ENCODE data around the gene GATM.

GATM gene, protein sequence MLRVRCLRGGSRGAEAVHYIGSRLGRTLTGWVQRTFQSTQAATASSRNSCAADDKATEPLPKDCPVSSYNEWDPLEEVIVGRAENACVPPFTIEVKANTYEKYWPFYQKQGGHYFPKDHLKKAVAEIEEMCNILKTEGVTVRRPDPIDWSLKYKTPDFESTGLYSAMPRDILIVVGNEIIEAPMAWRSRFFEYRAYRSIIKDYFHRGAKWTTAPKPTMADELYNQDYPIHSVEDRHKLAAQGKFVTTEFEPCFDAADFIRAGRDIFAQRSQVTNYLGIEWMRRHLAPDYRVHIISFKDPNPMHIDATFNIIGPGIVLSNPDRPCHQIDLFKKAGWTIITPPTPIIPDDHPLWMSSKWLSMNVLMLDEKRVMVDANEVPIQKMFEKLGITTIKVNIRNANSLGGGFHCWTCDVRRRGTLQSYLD

DNA sequence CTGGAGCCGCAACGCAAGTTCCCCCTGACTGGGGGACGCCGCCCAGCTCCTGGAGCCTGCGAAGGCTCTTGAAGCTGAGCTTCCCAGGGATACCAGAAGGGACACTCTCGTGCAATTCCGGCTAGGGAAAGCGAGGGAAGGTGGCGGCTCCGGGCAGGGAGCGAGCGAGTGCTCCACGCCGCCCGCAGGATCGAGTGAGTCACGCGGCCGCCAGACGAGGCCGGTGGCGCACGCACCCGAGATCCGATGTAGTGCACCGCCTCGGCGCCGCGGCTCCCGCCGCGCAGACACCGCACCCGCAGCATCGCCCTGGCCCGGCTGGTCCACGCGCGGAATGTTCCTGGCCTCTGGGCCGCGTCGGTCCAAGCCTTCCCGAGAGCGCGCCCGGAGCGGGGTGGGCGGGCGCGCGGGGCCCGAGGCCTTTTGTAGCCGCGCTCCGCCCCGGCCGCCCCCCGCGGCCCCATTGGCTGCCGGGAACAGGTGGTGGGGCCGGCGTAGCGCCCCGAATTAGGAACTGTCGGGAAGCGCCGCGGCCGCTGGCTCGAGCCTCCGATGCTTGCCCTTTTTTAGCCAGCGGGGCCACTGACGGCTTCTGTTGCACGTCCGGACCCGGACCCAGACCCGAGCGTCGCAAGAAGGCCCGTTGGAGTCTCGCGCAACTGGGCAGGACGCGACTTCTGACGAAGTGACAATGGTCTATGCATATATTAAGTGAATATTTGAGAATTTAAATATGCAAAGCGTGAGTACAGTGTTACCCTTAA is at the start of gene GATM:
TSS of gene GATM (minus strand) at position 396 of the 764 bp plus-strand sequence. CDS start at position 305, 91 bp downstream.
- peak in 1 of 2 experiments; percentile 18 for DNase-seq (ENCODE audit: low read depth in 2 of 2)

DNA sequence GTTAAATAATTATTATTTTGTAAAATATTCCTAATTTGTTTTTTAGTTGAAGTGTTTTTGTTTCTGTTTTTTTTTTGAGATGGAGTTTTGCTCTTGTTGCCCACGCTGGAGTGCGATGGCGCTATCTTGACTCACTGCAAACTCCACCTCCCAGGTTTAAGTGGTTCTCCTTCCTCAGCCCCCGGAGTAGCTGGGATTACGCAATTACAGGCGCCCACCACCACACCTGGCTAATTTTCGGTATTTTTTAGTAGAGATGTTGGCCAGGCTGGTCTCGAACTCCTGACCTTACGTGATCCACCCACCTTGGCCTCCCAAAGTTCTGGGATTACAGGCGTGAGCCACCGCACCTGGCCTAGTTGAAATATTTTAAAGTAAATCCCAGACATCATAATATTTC is 48.7 kb upstream of the GATM start:
- DNase-seq (ENCODE audit: low read depth in 2 of 2) = no peak

DNA sequence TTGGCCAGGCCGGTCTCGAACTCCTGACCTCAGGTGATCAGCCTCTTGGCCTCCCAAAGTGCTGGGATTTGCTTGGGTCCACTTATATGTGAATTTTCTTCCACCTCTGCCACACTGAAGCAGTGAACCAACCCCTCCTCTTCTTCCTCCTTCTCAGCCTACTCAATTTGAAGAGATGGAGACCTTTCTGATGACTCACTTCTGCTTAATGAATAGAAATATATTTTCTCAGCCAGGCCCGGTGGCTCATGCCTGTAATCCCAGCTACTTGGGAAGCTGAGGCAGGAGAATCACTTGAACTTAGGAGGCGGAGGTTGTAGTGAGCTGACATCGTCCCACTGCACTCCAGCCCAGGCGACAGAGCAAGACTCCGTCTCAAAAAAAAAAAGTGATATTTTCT is 46.8 kb upstream of the GATM start:
- no peak for DNase-seq (ENCODE audit: low read depth in 2 of 2)

- DNase-seq (ENCODE audit: low read depth in 2 of 2) = no peak
Observed at GRCh38 chr15:45424429-45424828, 46.1 kb upstream of the GATM start.

GRCh38 chr15:45417303-45417950 is 39.1 kb upstream of the GATM start:
- no peak for DNase-seq (ENCODE audit: low read depth in 2 of 2)

DNA sequence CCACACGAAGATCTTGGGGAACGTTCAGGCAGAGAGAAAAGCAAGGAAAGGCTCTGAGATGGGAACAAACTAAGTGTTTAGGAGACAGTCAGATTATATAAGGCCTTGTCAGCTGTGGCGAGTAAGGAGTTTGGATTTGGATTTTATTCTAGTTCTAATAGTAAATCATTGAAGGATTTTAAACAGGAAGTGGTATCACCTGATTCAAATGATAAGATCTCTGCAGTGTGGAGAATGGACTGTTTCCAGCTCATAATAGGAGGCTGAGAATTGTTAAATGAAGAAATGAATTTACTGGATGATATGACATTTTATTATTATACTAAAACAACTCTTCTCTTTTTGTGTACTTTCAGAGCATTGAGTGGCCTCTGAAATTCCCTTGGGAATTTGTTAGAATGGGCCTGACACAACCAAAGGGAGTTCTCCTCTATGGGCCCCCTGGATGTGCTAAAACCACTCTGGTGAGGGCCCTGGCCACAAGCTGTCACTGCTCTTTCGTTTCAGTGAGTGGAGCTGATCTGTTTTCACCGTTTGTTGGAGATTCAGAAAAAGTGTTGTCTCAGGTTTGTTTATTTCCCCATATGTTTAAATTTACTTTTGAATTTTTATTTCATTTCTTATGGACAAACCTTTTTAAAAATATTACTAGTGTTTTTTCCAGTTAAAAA is 36.0 kb upstream of the GATM start:
- no peak for DNase-seq (ENCODE audit: low read depth in 2 of 2)

DNA sequence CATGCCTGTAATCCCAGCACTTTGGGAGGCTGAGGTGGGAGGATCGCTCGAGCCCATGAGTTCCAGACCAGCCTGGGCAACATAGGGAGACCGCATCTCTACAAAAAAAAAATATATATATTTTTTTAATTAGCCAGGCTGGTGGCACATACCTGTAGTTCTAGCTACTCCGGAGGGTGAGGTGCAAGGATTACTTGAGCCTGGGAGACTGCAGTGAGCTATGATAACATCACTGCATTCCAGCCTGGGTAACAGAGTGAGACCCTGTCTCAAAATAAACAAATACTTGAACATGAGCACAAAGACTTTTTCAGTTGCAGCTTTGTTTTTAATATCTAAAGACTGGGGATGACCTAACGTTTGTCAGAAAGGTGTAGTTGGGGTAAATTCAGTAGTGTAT is 31.3 kb upstream of the GATM start:
- DNase-seq (ENCODE audit: low read depth in 2 of 2) = no peak

DNA sequence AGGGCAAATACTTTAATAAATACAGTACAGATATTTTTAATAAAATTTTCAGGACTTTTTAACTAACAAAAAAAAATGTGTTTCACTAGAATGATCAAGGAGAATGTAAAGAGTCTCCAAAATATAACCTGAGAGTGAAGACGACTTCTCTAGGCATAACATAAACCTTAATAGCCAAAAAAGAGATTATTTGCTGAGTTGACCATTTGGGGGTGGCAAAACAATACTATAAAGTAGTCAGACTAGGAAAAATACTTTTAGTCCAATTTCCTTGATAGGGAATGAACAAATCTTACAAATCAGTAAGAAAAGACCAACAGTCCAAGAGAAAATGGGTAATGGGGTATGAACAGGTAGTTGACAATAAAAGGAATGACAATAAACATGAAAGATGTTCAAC is 29.4 kb upstream of the GATM start:
- DNase-seq (ENCODE audit: low read depth in 2 of 2) = no peak

DNA sequence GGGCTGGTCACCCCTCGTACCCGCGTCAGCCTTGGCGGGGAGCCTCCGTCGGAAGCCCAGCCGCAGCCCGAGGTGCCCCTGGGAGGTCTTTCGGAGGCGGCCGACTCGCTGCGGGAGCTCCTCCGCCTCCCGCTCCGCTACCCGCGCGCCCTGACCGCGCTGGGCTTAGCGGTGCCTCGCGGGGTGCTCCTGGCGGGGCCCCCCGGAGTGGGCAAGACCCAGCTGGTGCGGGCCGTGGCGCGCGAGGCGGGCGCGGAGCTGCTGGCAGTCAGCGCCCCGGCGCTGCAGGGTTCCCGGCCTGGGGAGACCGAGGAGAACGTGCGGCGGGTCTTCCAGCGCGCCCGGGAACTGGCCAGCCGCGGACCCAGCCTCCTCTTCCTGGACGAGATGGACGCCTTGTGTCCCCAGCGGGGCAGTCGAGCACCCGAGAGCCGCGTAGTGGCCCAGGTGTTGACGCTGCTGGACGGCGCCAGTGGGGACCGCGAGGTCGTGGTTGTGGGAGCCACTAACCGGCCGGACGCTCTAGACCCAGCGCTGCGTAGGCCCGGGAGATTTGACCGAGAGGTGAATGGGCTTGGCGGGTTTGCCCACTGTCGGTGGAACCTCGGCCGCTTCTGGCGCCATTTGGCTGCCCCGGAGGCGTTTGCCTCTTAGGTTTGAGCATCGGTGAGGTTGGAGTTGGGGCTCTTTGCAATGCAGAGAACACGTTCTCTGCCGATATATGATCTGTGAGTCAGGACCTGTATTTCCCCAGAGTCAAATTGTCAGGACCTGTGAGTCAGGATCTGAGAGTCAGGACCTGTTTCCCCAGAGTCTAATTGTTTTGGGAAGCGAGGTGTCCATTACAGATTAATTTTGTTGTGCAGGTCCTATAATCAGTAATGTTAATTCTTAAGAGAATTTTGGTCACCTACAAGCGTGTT is 24.9 kb upstream of the GATM start:
- DNase-seq (ENCODE audit: low read depth in 2 of 2) = peak in 1 of 2 experiments; percentile 13

DNA sequence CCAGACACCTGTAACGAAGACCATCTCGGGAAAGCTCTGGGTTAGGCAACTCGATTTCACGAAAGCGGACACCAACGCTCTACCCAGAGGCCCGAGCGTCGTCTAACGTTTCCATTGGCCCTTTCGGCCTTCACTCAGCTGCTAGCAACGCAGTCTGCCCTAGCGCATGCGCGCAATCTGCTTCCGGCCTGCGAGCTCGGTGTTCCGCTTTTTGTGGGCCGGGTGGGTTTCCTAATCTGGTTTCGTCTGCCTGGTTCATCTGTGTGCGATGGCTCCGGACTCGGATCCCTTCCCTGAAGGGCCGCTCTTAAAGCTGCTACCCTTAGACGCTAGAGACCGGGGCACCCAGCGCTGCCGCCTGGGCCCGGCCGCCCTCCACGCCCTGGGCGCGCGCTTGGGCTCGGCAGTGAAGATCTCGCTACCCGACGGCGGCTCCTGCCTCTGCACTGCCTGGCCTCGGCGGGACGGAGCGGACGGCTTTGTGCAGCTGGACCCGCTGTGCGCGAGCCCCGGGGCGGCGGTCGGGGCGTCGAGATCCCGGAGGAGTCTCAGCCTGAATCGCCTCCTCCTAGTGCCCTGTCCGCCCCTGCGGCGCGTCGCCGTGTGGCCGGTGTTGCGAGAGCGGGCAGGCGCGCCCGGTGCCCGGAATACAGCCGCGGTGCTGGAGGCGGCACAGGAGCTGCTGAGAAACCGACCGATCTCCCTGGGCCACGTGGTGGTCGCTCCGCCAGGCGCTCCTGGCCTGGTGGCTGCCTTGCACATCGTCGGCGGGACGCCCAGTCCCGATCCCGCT is 24.0 kb upstream of the GATM start:
- DNase-seq (ENCODE audit: low read depth in 2 of 2) = peak; percentile 91 to 92

DNA sequence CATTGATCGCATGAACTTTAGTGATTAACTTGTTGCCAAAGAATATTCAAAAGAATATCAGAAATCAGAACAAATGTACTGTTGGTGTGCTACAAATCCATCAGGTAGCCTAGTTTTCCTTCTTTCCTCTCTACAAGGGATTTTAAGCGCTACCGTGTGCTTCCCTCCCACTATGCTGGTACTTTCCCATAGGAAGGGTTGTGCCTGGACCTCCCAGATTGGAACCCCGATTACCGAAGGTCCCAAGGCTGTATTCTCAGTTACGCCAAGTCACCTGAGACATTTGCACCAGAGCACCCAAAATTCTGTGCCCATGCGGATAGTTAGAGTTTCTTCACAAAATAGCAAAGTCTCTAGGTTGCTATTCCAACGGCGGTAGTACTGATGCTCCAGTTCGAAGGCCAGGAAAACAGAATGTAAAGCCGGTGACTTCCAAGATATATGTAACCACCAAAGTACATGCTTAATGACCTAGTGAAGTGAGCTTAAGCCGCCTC is 23.4 kb upstream of the GATM start:
- DNase-seq (ENCODE audit: low read depth in 2 of 2) = no peak

DNA sequence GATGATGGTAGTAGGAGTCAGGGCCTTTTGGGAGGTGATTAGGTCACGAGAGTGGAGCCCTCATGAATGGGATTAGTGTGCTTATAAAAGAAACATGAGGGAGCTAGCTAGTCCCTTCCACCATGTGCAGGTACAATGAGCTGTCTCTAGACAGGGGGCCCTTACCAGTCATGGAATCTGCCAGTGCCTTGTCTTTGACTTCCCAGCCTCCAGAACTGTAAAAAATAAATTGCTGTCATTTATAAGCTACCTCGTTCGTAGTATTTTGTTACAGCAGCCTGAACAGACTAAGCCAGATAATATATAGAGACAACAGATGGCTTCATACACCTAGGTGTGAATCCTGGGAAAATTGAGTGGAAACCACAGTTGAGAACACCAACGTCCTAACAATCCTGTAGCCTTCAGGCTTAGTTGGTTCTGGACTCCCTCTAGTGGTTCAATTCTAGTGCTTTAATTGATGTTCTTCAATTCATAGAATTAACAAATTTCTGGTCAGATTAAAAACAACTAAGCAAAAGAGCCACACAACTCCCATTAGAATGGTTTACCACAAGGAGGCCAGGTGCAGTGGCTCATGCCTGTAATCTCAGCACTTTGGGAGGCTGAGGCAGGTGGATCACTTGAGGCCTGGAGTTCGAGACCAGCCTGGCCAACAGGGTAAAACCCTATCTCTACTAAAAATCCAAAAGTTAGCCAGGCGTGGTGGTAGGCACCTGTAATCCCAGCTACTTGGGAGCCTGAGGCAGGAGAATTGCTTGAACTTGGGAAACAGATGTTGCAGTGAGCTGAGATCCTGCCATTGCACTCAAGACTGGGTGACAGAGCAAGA is 21.3 kb upstream of the GATM start:
- no peak for DNase-seq (ENCODE audit: low read depth in 2 of 2)

DNA sequence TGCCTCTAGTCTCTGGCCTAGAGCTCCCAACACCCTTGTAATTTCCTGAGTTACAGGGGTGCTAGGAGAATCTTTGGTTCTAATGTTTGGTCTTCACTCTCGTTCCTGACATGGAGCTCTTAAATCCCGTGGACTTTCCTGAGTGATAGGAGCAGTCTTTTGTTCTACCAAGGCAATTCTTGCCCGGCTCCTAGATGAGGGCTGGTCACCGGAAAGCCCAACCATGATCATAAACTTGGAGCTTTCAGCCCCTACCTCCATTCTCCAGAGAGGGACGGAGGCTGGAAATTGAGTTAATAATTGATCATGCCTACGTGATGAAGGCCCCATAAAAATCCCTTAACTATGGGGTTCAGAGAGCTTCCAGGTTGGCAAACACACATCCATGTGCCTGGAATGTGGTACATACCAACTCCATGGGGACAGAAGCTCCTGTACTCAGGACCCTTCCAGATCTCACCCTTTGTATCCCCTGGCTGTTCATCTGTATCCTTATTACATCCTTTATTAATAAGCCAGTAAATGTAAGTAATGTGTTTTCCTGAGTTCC is 18.8 kb upstream of the GATM start:
- no peak for DNase-seq (ENCODE audit: low read depth in 2 of 2)

DNA sequence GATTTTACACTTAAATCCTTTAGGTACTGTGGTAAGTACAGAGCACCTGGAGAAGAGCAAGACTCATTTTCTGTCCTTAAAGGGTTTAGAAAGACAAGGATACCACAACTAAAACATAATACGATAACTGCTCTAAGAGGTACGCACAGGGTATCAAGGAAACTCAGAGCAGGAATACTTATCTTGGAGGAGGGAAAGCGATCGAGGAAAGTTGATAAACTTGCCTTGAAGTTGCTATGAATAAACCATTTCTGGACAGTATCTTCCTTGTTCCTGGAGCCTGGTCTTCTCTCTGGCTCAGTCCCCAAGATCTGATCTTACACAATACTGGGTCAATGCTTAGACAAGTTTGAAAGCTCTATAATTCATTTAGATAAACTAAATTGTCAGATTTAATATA is 17.6 kb upstream of the GATM start:
- DNase-seq (ENCODE audit: low read depth in 2 of 2) = no peak

DNA sequence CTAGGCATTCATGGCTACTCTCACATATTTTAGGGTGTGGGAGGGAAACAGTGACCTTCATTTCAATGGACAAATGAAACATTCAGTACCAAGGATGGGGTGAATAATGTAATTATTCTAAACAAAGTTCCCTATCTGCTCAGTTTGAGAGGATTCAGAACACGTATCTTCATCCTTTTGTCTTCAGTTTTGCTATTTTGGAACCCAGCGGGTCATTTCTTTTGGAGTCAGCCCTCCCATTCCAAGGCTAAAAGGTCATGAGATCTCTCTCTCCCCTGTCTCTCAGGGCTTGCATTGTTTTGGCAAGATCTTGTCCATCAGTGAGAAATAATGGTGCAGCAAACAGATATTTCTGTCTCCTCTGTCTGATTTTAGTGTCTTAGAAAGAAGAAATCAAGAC is 16.3 kb upstream of the GATM start:
- no peak for DNase-seq (ENCODE audit: low read depth in 2 of 2)

DNA sequence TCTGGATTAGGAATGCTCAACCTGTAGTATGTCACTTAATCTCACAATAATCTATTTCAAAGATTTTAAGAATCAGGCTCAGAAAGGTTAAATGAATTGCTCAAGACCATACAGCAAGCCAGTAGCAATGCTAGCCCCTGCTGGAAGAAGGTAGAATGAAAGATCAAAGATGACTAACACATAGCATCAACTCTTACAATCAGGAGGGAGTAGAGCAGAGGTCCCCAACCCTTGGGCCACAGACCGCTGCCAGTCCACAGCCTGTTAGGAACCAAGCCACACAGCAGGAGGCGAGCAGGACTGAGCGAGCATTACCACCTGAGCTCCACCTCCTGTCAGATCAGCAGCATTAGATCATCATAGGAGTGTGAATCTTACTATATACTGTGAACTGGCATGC is 15.5 kb upstream of the GATM start:
- DNase-seq (ENCODE audit: low read depth in 2 of 2) = no peak

DNA sequence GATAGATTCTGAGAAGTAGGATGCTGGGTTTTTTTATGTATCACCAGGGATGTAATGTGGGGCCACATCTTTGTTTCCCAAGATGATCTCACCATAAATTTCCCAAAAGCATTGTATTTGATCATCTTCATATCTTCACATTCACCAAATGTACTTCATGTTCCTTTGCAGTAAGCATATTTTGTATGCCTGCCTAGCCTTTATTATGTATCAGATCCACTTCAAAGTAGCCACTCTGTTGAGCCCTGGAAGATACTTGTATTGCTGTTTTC is 14.2 kb upstream of the GATM start:
- DNase-seq (ENCODE audit: low read depth in 2 of 2) = no peak

- no peak for DNase-seq (ENCODE audit: low read depth in 2 of 2)
Observed at GRCh38 chr15:45391746-45392583, 13.6 kb upstream of the GATM start.
